GM12892 (cell line): Measurements from ENCODE around the gene P2RX2.

Experiments used
- POLR2A ChIP-seq: IDR thresholded peaks from 2 replicates; pipeline ENCODE4 v1.6.1; 2011; ENCODE audit warnings: low read depth, low read length, control low read depth
- POLR2AphosphoS5 ChIP-seq: IDR thresholded peaks from 2 replicates; pipeline ENCODE4 v1.6.1; 2011; ENCODE audit warnings: low read depth, low read length, control low read depth
- TAF1 ChIP-seq: IDR thresholded peaks from 2 replicates; pipeline ENCODE4 v1.6.1; 2011; ENCODE audit warnings: low read depth, mild to moderate bottlenecking, control low read depth, low read length, borderline replicate concordance

DNA sequence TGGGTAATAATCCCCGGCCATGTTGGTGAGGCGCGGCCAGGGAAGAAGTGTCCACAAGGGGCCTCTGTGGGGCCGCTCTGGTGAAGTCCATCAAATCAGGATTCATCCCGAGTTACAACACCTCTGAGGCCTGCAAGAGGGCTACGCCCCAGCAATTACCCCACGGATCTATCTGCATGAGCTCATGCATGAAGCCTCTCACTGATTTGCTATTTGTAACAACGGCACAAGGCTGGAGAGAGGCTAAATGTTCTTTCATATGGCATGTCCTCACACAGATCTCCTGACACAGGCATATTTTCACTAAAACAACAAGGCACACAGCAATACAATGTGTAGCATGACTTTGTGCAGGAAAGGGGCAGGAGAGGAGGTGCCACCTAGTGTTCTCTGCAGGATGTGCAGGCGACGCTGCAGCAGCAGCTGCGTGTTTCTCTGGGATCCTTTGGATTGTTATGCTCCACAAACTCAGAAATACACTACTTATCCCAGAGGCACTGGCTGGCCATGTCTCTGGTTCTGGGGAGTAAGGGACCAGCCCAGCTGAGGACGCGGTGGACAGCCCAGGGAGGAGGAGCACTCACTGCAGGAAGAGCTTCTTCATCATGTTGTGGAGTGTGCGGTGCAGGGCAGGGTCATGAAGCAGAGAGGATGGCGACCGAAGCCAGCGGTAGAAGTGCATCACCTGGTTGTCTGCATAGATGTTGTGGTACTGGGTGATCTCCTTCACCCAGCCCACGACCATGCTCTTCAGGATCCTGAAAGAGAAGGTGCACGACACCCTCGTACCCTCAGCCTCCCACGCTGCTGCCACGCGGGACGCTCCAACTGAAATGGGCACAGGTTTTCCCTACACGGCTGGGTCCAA is 20.2 kb downstream of the P2RX2 start:
- TF ChIP-seq POLR2AphosphoS5: no peak
- TF ChIP-seq POLR2A: no peak
- no peak for TF ChIP-seq TAF1
